ENCODE results near the gene DPP6.

DPP6 gene

DNA sequence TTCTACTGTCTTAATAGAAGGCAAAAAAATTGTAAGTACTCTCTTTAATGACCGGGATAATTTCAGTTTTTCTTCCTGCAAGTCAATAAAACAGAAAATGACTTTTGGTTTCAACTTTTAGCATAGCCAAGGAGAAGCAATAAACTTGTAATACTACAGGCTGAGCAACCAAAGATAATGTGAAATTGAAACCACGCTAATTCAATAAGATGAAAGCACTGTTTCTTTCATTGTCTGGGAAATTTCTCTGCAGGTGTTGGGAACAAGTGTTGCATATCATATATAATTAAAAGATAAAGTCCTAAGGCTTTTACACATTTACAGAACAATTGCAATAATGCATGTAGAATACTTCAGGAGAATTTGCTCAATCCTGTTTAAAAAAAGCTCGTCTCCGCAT is 488.4 kb downstream of the DPP6 start:
- TF ChIP-seq, protein P1, sequence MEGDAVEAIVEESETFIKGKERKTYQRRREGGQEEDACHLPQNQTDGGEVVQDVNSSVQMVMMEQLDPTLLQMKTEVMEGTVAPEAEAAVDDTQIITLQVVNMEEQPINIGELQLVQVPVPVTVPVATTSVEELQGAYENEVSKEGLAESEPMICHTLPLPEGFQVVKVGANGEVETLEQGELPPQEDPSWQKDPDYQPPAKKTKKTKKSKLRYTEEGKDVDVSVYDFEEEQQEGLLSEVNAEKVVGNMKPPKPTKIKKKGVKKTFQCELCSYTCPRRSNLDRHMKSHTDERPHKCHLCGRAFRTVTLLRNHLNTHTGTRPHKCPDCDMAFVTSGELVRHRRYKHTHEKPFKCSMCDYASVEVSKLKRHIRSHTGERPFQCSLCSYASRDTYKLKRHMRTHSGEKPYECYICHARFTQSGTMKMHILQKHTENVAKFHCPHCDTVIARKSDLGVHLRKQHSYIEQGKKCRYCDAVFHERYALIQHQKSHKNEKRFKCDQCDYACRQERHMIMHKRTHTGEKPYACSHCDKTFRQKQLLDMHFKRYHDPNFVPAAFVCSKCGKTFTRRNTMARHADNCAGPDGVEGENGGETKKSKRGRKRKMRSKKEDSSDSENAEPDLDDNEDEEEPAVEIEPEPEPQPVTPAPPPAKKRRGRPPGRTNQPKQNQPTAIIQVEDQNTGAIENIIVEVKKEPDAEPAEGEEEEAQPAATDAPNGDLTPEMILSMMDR (IDR thresholded peaks at IDR 0.05; ENCODE audit: low read depth, low read length, missing control alignments): no peak
- no peak overlapping the region for H3K4me3 ChIP-seq (replicated peaks; ENCODE audit: low read depth, low read length)
- DNase-seq (ENCODE audit: extremely low read depth, low read depth): no peak

DNA sequence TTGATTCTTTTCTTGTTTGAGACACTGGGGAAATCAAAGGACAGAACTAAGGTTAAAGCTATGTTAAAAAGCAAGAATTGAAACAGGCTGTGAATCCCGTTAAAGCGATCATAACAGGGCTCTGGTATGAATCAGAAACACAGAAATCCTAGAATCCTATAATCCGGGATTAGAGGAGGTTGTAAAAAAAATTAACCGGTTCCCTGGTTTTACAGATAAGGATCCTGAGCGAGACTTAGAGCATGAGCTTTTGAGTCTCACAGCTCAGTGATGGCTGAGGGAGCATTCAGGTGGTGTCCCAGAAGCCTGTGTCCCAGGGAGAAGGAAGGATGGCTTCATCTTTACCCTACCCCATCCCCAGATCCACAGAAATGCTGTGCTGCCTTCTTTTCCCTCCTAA is 489.4 kb downstream of the DPP6 start:
- no peak for DNase-seq (ENCODE audit: extremely low read depth, low read depth)
- TF ChIP-seq, protein P1 (IDR thresholded peaks at IDR 0.05; ENCODE audit: low read depth, low read length, missing control alignments): no peak

DNA sequence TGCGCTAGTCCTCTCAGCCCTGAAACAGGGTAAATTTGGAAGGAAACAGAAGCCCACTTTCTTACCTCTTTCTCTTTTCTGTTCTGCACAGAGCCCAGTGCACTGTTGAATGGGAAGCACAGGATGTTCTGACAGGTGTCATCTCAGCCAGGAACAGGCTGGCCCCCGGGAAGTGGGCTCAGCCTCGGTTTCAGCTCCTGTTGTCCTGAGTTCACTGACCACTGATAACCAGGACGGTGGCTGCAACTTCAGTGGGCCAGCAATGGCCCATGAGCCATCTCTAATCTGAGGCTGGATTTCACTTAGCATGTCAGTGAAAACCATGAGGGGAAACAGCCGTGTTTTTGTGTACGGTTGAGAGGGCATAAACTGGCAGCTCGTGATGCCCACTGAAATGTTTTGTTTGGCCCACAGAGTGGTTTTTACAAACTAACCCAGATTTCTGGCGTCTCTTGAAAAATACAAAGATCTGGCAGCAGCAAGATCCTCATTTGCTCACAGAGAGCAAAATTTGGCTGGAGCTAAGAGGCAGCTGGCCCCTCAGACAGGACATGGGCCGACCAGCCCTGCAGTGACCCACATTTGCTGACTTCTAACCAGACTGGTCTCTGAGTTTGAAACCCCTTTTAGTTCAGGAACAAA is 494.9 kb downstream of the DPP6 start:
- H3K4me3 ChIP-seq (replicated peaks; ENCODE audit: low read depth, low read length): no peak overlapping the region
- no peak for DNase-seq (ENCODE audit: extremely low read depth, low read depth)
- TF ChIP-seq, protein P1 (IDR thresholded peaks at IDR 0.05; ENCODE audit: low read depth, low read length, missing control alignments): no peak

More for the DNA sequence above, 489.4 kb downstream of the DPP6 start:
- no peak overlapping the region for H3K4me3 ChIP-seq (replicated peaks; ENCODE audit: low read depth, low read length)

DNA sequence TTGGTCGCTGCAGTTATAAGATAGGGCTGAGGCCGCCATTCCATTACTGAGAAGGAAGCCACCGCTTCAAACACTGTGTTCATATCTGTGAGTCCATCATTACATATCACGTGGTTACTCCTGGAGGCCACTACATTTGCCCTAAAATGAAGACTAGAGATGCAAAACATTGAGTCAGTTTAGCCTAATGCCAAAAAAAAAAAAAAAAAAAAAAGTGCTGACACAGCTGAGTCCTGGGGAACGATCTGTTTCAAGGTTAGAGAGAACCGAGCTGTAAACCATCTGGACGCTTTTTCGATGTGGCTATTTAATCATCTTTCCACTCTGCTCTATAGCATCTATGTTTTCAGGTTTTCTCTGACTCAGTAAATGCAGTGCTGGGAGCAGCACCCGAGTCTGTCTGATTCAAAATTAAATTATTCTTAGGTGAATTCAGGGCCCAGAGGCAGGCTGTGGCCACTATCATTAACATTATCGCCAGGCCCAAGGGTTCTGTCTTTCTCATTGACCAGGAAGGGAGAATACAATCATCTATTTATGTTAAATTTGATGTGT is 501.6 kb downstream of the DPP6 start:
- TF ChIP-seq, protein P1 (IDR thresholded peaks at IDR 0.05; ENCODE audit: low read depth, low read length, missing control alignments): no peak

DNA sequence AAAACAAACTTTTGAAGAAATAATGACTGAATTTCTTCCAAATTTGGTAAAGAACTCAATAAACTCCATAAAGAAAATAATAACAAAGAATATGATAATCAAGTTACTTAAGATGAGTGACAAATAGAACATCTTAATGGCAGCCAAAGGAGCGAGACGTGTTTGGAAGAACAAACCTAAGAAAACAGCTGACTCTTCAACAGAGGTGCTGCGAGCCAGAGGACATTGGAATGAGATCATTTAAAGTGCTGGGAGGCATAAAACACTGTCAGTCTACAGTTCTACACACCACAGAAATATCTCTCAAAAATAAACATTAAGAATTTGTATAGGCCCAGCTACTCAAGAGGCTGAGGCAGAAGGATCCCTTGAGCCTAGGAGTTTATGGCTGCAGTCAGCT is 507.3 kb downstream of the DPP6 start:
- DNase-seq (ENCODE audit: extremely low read depth, low read depth): no peak
- TF ChIP-seq, protein P1 (IDR thresholded peaks at IDR 0.05; ENCODE audit: low read depth, low read length, missing control alignments): no peak
- H3K4me3 ChIP-seq (replicated peaks; ENCODE audit: low read depth, low read length): no peak overlapping the region

More for the DNA sequence above, 501.6 kb downstream of the DPP6 start:
- no peak overlapping the region for H3K4me3 ChIP-seq (replicated peaks; ENCODE audit: low read depth, low read length)
- DNase-seq (ENCODE audit: extremely low read depth, low read depth): no peak

DNA sequence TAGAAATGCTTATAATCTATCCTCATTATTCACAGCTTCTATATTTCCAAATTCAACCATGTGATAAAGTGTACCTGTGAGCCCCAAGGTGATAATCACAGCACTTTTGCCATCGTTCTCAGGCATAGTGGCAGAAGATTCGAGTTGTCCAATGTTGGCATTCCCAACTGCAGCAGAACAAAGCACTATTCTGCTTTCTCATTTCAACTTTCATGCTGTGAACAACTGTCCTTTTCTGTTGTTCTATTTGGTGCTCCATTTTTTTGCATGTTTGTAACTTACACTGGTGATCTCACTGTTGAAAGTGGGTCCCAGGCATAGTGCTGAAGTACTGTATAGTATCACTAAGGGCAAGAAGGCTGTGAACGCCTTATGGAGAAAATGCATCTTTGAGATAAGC is 512.5 kb downstream of the DPP6 start:
- no peak overlapping the region for H3K4me3 ChIP-seq (replicated peaks; ENCODE audit: low read depth, low read length)
- no peak for DNase-seq (ENCODE audit: extremely low read depth, low read depth)
- TF ChIP-seq, protein P1 (IDR thresholded peaks at IDR 0.05; ENCODE audit: low read depth, low read length, missing control alignments): no peak
